IMR-90 (cell line): ENCODE data around the gene SPAG16. TPM values are rescaled to one million over a fixed set of nuclear protein-coding genes. Genes with fewer than 3 reads are reported as not detected.

Experiments
- ATAC-seq: fragments of 200-7000 bp; cut with Tn5 transposase; 2 replicates; pipeline ENCODE4 v1.9.1; 2020; ENCODE audit warnings: low read depth, mild to moderate bottlenecking, moderate library complexity
- BruUV-seq: library from RNA; stranded (reverse); fragments of 400-500 nt; replicated peaks from 2 replicates; lab custom pipeline; 2021; lab: Mats Ljungman, UMichigan
- CTCF ChIA-PET: fragments of 300-600 bp; formaldehyde crosslinking; extraction: SDS; loops from one replicate; lab custom pipeline; 2021; ENCODE audit warnings: antibody characterized with exemption; lab: Yijun Ruan, JAX
- POLR2A ChIA-PET: fragments of 300-600 bp; sonication (Branson Sonifier 250); formaldehyde crosslinking; loops from one replicate; lab custom pipeline; 2022; ENCODE audit warnings: antibody characterized with exemption; ENCODE audit not compliant: unreplicated experiment; lab: Charles Lee
- DNase-seq: peaks from one replicate; pipeline ENCODE4 v3.0.0; 2013
- H2AFZ ChIP-seq: replicated peaks from 2 replicates; pipeline ENCODE3; 2013; ENCODE audit warnings: low read length, mild to moderate bottlenecking; ENCODE audit not compliant: poor library complexity
- H2AK5ac ChIP-seq: 2 replicates; pipeline ENCODE4 v1.6.1; 2013; ENCODE audit warnings: low read depth, low read length, inconsistent platforms
- H2AK9ac ChIP-seq: replicated peaks from 2 replicates; pipeline ENCODE3; 2013; ENCODE audit warnings: mild to moderate bottlenecking, low read depth, low read length, moderate library complexity; ENCODE audit not compliant: poor library complexity
- H2BK120ac ChIP-seq: 2 replicates; pipeline ENCODE4 v1.6.1; 2013; ENCODE audit warnings: low read depth, low read length, inconsistent platforms
- H2BK15ac ChIP-seq: 3 replicates; pipeline ENCODE4 v1.6.1; 2013; ENCODE audit warnings: low read depth, low read length, inconsistent platforms
- H2BK20ac ChIP-seq: 2 replicates; pipeline ENCODE4 v1.6.1; 2013; ENCODE audit warnings: low read depth, mild to moderate bottlenecking, inconsistent platforms, low read length, moderate library complexity
- H2BK5ac ChIP-seq: 2 replicates; pipeline ENCODE4 v1.6.1; 2013; ENCODE audit warnings: mild to moderate bottlenecking, low read depth, low read length, inconsistent platforms; ENCODE audit not compliant: poor library complexity, severe bottlenecking
- H3K14ac ChIP-seq: replicated peaks from 2 replicates; pipeline ENCODE4 v1.6.1; 2013; ENCODE audit warnings: low read depth, low read length, inconsistent platforms
- H3K18ac ChIP-seq: 2 replicates; pipeline ENCODE4 v1.6.1; 2013; ENCODE audit warnings: low read depth, low read length, control low read depth
- H3K23ac ChIP-seq: 2 replicates; pipeline ENCODE4 v1.6.1; 2013; ENCODE audit warnings: low read depth, low read length, inconsistent platforms
- H3K27ac ChIP-seq: 2 replicates; pipeline ENCODE4 v1.5.1; 2013; ENCODE audit warnings: mild to moderate bottlenecking, control low read depth, low read length; ENCODE audit not compliant: insufficient read depth
- H3K27me3 ChIP-seq: 2 replicates; pipeline ENCODE4 v1.6.1; 2013; ENCODE audit warnings: low read length; ENCODE audit not compliant: control insufficient read depth, insufficient read depth
- H3K36me3 ChIP-seq: 2 replicates; pipeline ENCODE4 v1.6.1; 2013; ENCODE audit warnings: low read length, mixed read lengths; ENCODE audit not compliant: control insufficient read depth, insufficient read depth
- H3K4ac ChIP-seq: 2 replicates; pipeline ENCODE4 v1.6.1; 2013; ENCODE audit warnings: low read depth, low read length, inconsistent platforms
- H3K4me1 ChIP-seq: 2 replicates; pipeline ENCODE4 v1.6.1; 2013; ENCODE audit warnings: low read length, mixed read lengths; ENCODE audit not compliant: control insufficient read depth, insufficient read depth
- H3K4me2 ChIP-seq: 2 replicates; pipeline ENCODE4 v1.6.1; 2013; ENCODE audit warnings: low read depth, mild to moderate bottlenecking, control low read depth, low read length, moderate library complexity
- H3K4me3 ChIP-seq: 2 replicates; pipeline ENCODE4 v1.5.1; 2013; ENCODE audit warnings: low read depth, mild to moderate bottlenecking, control low read depth, low read length, moderate library complexity; ENCODE audit not compliant: insufficient read depth
- H3K56ac ChIP-seq: 2 replicates; pipeline ENCODE4 v1.6.1; 2013; ENCODE audit warnings: low read length, inconsistent platforms; ENCODE audit not compliant: insufficient read depth; ENCODE audit errors: extremely low read depth
- H3K79me1 ChIP-seq, 2 experiments: 2 replicates each; pipeline ENCODE4 v1.6.1; 2013; ENCODE audit warnings: low read length in 2 of 2, inconsistent platforms in 1 of 2, low read depth in 1 of 2
- H3K9ac ChIP-seq: 2 replicates; pipeline ENCODE4 v1.6.1; 2013; ENCODE audit warnings: low read depth, low read length, control low read depth
- H3K9me1 ChIP-seq: 2 replicates; pipeline ENCODE4 v1.6.1; 2013; ENCODE audit warnings: low read length, inconsistent platforms; ENCODE audit not compliant: insufficient read depth
- H3K9me3 ChIP-seq: 2 replicates; pipeline ENCODE4 v1.6.1; 2013; ENCODE audit warnings: low read length; ENCODE audit not compliant: control insufficient read depth, insufficient read depth
- H4K20me1 ChIP-seq: 2 replicates; pipeline ENCODE4 v1.6.1; 2013; ENCODE audit warnings: low read length, inconsistent platforms; ENCODE audit not compliant: insufficient read depth
- H4K5ac ChIP-seq: 2 replicates; pipeline ENCODE4 v1.6.1; 2013; ENCODE audit warnings: mild to moderate bottlenecking, low read depth, low read length, control low read depth
- H4K8ac ChIP-seq, 2 experiments: 2 replicates each; pipeline ENCODE4 v1.6.1; 2013; ENCODE audit warnings: low read depth in 2 of 2, low read length in 2 of 2, control low read depth in 1 of 2, inconsistent platforms in 1 of 2
- H4K91ac ChIP-seq: 2 replicates; pipeline ENCODE4 v1.6.1; 2013; ENCODE audit warnings: low read depth, low read length, inconsistent platforms; ENCODE audit not compliant: insufficient read depth
- BHLHE40 ChIP-seq: fragments of 150-350 bp; IDR thresholded peaks from 2 replicates; pipeline ENCODE4 v1.6.1; 2016; ENCODE audit warnings: mild to moderate bottlenecking, low read depth, low read length
- CEBPB ChIP-seq: IDR thresholded peaks from 2 replicates; pipeline ENCODE4 v1.6.1; 2012; ENCODE audit warnings: low read depth, low read length, improper control_type of control experiment
- CHD1 ChIP-seq: IDR thresholded peaks from 2 replicates; pipeline ENCODE4 v1.6.1; 2012; ENCODE audit warnings: low read depth, low read length, improper control_type of control experiment
- FOS ChIP-seq: fragments of 150-350 bp; IDR thresholded peaks from 2 replicates; pipeline ENCODE4 v1.6.1; 2016; ENCODE audit warnings: low read depth, low read length
- MAFK ChIP-seq: IDR thresholded peaks from 2 replicates; pipeline ENCODE4 v1.6.1; 2012; ENCODE audit warnings: low read depth, low read length, improper control_type of control experiment
- MAZ ChIP-seq: IDR thresholded peaks from 2 replicates; pipeline ENCODE4 v1.6.1; 2012; ENCODE audit warnings: low read depth, mild to moderate bottlenecking, low read length, improper control_type of control experiment, moderate library complexity, borderline replicate concordance
- MXI1 ChIP-seq: IDR thresholded peaks from 2 replicates; pipeline ENCODE4 v1.6.1; 2012; ENCODE audit warnings: low read depth, mild to moderate bottlenecking, low read length, moderate library complexity, borderline replicate concordance
- NFE2L2 ChIP-seq: fragments of 150-350 bp; IDR thresholded peaks from 2 replicates; pipeline ENCODE4 v1.6.1; 2016; ENCODE audit warnings: low read depth, mild to moderate bottlenecking, low read length
- POLR2A ChIP-seq: IDR thresholded peaks from 2 replicates; pipeline ENCODE4 v1.6.1; 2012; ENCODE audit warnings: mild to moderate bottlenecking, low read depth, low read length
- RAD21 ChIP-seq: IDR thresholded peaks from 2 replicates; pipeline ENCODE4 v1.6.1; 2012; ENCODE audit warnings: low read length, improper control_type of control experiment
- RCOR1 ChIP-seq: IDR thresholded peaks from 2 replicates; pipeline ENCODE4 v1.6.1; 2012; ENCODE audit warnings: mild to moderate bottlenecking, low read length, improper control_type of control experiment; ENCODE audit not compliant: insufficient replicate concordance
- RFX5 ChIP-seq: IDR thresholded peaks from 2 replicates; pipeline ENCODE4 v1.8.0; 2012; ENCODE audit warnings: low read depth, mild to moderate bottlenecking, low read length, moderate library complexity
- SMC3 ChIP-seq: fragments of 150-350 bp; IDR thresholded peaks from 2 replicates; pipeline ENCODE4 v1.6.1; 2016; ENCODE audit warnings: low read depth, mild to moderate bottlenecking, antibody characterized with exemption, low read length, moderate library complexity
- USF2 ChIP-seq: fragments of 150-350 bp; IDR thresholded peaks from 2 replicates; pipeline ENCODE4 v1.6.1; 2017; ENCODE audit warnings: mild to moderate bottlenecking, antibody characterized with exemption, low read length, low read depth
- WGBS, 2 experiments: methylation state at CpG; one replicate each; pipeline versions ENCODE4 v1.1.5 to v1.1.7; 2013; ENCODE audit warnings: missing lambda C conversion rate in 2 of 2; ENCODE audit not compliant: insufficient read length in 1 of 2; ENCODE audit errors: extremely low coverage in 2 of 2; 5-methylcytosine and 5-hydroxymethylcytosine counted together
- dilution Hi-C: fragments of 300-500 bp; cut with HindIII; formaldehyde crosslinking; loops from one replicate; pipeline ENCODE4 v1.14.3; 2018; ENCODE audit warnings: low sequenced_read_pairs; ENCODE audit not compliant: unreplicated experiment
- in situ Hi-C: fragments of 300-500 bp; cut with MboI; formaldehyde crosslinking; loops from 3 replicates; pipeline ENCODE4 v1.14.3; 2019; ENCODE audit warnings: low sequenced_read_pairs, inconsistent platforms, mixed read lengths
- intact Hi-C: fragments of 100-400 bp; cut with micrococcal nuclease; formaldehyde crosslinking; loops from 2 replicates; pipeline ENCODE4 v1.10.0; 2022
- polyA plus RNA-seq, 3 experiments: library from polyadenylated mRNA; depleted of rRNA; stranded (reverse); fragments of >200 nt; gene quantifications; 2 replicates each; pipeline ENCODE4 v1.2.3, GENCODE V29; 2012; ENCODE audit warnings: low replicate concordance in 1 of 3
- total RNA-seq: library from RNA; depleted of rRNA; stranded (reverse); fragments of >200 nt; gene quantifications from 2 replicates; pipeline ENCODE4 v1.2.3, GENCODE V29; 2012
- TF ChIP-seq, protein P1 (sequence below): fragments of 150-350 bp; IDR thresholded peaks from 2 replicates; pipeline ENCODE4 v1.6.1; 2016; ENCODE audit warnings: low read depth, mild to moderate bottlenecking, low read length, moderate library complexity, borderline replicate concordance
- TF ChIP-seq, protein P2 (sequence below): conservative IDR thresholded peaks from 2 replicates; pipeline ENCODE4 v1.5.1; 2012; ENCODE audit warnings: mild to moderate bottlenecking, low read depth, low read length, improper control_type of control experiment

The SPAG16 gene
- total and polyA plus RNA-seq, 2 of the 4 experiments (the other 2 are of a cell fraction): 7.3 to 13.5 TPM

DNA sequence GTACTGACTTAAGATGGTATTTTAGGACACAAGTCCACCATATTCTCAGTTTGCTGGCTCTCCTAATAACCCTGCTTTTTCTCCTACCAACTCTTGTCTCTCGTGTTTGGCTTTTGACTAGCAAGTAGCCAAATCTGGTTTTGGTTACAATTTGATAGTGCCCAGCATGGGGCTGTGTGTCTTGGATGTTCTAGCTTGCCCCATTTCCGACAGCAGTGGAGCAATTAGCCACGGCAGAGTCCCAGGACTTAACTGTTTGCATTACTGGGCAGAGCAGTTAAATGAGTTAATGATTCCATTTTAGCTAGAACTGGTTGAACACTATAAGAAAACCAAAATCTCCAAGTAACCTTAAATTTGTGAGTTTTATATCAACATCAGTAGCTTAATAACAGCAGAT lies 18.6 kb upstream of the SPAG16 start:
- H3K56ac ChIP-seq: no peak overlapping the region
- no peak overlapping the region for H2AK9ac ChIP-seq
- no peak overlapping the region for H2AFZ ChIP-seq
- BruUV-seq: no TSS peak
- dilution Hi-C loops: no loop called here
- no peak overlapping the region for H2BK120ac ChIP-seq
- ATAC-seq: no peak
- WGBS, 2 experiments: no CpG with 5 or more reads among the region's 3 CpGs
- no peak overlapping the region for H3K9ac ChIP-seq
- no peak overlapping the region for H2AK5ac ChIP-seq
- no peak overlapping the region for H4K91ac ChIP-seq
- no peak overlapping the region for H3K18ac ChIP-seq
- ChIA-PET POLR2A (interaction anchor here (0.6 kb wide), 1 partner anchor 496 kb away, joined by 3 read pairs; no protein-coding TSS in a partner anchor), CTCF (no interaction called here)
- in situ Hi-C loops: loop anchor here (25.0 kb wide), 2 partner anchors 547 to 1547 kb away; partner anchors contain the start of gene BARD1
- H3K27ac ChIP-seq: no peak overlapping the region
- no peak overlapping the region for H3K4me2 ChIP-seq
- no peak overlapping the region for H3K14ac ChIP-seq
- H3K4ac ChIP-seq: no peak overlapping the region
- no peak overlapping the region for H3K23ac ChIP-seq
- H4K20me1 ChIP-seq: no peaks in the 10 kb centered on the region
- H2BK5ac ChIP-seq: no peak overlapping the region
- H3K79me1 ChIP-seq: no peaks in the 10 kb centered on the region
- no peaks in the 10 kb centered on the region for H3K4me1 ChIP-seq
- no peaks in the 10 kb centered on the region for H3K9me3 ChIP-seq
- no peaks in the 10 kb centered on the region for H3K36me3 ChIP-seq
- no peak overlapping the region for H4K8ac ChIP-seq
- H2BK15ac ChIP-seq: no peak overlapping the region
- no peak overlapping the region for H2BK20ac ChIP-seq
- intact Hi-C loops: no loop called here
- no peak for DNase-seq
- no peaks in the 10 kb centered on the region for H3K27me3 ChIP-seq
- TF ChIP-seq CHD1: no peak
- TF ChIP-seq, protein P1, sequence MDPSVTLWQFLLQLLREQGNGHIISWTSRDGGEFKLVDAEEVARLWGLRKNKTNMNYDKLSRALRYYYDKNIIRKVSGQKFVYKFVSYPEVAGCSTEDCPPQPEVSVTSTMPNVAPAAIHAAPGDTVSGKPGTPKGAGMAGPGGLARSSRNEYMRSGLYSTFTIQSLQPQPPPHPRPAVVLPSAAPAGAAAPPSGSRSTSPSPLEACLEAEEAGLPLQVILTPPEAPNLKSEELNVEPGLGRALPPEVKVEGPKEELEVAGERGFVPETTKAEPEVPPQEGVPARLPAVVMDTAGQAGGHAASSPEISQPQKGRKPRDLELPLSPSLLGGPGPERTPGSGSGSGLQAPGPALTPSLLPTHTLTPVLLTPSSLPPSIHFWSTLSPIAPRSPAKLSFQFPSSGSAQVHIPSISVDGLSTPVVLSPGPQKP: no peak
- no peak for TF ChIP-seq MAFK
- no peak for TF ChIP-seq FOS
- TF ChIP-seq, protein P2, sequence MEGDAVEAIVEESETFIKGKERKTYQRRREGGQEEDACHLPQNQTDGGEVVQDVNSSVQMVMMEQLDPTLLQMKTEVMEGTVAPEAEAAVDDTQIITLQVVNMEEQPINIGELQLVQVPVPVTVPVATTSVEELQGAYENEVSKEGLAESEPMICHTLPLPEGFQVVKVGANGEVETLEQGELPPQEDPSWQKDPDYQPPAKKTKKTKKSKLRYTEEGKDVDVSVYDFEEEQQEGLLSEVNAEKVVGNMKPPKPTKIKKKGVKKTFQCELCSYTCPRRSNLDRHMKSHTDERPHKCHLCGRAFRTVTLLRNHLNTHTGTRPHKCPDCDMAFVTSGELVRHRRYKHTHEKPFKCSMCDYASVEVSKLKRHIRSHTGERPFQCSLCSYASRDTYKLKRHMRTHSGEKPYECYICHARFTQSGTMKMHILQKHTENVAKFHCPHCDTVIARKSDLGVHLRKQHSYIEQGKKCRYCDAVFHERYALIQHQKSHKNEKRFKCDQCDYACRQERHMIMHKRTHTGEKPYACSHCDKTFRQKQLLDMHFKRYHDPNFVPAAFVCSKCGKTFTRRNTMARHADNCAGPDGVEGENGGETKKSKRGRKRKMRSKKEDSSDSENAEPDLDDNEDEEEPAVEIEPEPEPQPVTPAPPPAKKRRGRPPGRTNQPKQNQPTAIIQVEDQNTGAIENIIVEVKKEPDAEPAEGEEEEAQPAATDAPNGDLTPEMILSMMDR: no peak
- TF ChIP-seq RAD21: no peak
- TF ChIP-seq SMC3: no peak
- no peak for TF ChIP-seq NFE2L2
- TF ChIP-seq MXI1: no peak
- TF ChIP-seq RFX5: no peak
- no peak for TF ChIP-seq CEBPB
- no peak for TF ChIP-seq BHLHE40
- TF ChIP-seq MAZ: no peak
- TF ChIP-seq RCOR1: no peak
- no peak for TF ChIP-seq POLR2A
- no peak for TF ChIP-seq USF2
- H3K9me1 ChIP-seq: no peaks in the 10 kb centered on the region
- no peak overlapping the region for H3K4me3 ChIP-seq
- H4K5ac ChIP-seq: no peak overlapping the region
